DOHH2 (cell line): Measurements from ENCODE around the gene ZBTB25.

Source experiments
- EZH2phosphoT487 ChIP-seq: fragments of 200-600 bp; sonication (generic); IDR thresholded peaks from 2 replicates; pipeline ENCODE4 v1.6.1; 2017; ENCODE audit warnings: borderline replicate concordance, mild to moderate bottlenecking, antibody characterized with exemption, low read length, moderate library complexity, mixed read lengths
- TF ChIP-seq, protein P1 (sequence below): fragments of 200-600 bp; sonication (generic); IDR thresholded peaks from one replicate; pipeline ENCODE4 v1.5.1; 2014; ENCODE audit warnings: antibody characterized with exemption, mild to moderate bottlenecking, low read depth, low read length; ENCODE audit not compliant: poor library complexity, severe bottlenecking

GRCh38 chr14:64503434-64504309 is at the start of gene ZBTB25:
- TF ChIP-seq EZH2phosphoT487, result no peak
- TF ChIP-seq, protein P1, sequence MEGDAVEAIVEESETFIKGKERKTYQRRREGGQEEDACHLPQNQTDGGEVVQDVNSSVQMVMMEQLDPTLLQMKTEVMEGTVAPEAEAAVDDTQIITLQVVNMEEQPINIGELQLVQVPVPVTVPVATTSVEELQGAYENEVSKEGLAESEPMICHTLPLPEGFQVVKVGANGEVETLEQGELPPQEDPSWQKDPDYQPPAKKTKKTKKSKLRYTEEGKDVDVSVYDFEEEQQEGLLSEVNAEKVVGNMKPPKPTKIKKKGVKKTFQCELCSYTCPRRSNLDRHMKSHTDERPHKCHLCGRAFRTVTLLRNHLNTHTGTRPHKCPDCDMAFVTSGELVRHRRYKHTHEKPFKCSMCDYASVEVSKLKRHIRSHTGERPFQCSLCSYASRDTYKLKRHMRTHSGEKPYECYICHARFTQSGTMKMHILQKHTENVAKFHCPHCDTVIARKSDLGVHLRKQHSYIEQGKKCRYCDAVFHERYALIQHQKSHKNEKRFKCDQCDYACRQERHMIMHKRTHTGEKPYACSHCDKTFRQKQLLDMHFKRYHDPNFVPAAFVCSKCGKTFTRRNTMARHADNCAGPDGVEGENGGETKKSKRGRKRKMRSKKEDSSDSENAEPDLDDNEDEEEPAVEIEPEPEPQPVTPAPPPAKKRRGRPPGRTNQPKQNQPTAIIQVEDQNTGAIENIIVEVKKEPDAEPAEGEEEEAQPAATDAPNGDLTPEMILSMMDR, result no peak
